ENCODE data around the gene PER3.

GRCh38 chr1:7888248-7889081 is 104.4 kb downstream of the PER3 start:
- TF ChIP-seq, protein P1, sequence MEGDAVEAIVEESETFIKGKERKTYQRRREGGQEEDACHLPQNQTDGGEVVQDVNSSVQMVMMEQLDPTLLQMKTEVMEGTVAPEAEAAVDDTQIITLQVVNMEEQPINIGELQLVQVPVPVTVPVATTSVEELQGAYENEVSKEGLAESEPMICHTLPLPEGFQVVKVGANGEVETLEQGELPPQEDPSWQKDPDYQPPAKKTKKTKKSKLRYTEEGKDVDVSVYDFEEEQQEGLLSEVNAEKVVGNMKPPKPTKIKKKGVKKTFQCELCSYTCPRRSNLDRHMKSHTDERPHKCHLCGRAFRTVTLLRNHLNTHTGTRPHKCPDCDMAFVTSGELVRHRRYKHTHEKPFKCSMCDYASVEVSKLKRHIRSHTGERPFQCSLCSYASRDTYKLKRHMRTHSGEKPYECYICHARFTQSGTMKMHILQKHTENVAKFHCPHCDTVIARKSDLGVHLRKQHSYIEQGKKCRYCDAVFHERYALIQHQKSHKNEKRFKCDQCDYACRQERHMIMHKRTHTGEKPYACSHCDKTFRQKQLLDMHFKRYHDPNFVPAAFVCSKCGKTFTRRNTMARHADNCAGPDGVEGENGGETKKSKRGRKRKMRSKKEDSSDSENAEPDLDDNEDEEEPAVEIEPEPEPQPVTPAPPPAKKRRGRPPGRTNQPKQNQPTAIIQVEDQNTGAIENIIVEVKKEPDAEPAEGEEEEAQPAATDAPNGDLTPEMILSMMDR (IDR thresholded peaks at IDR 0.05; ENCODE audit: low read depth, low read length, missing input control) = no peak
- TF ChIP-seq RXRA (IDR thresholded peaks at IDR 0.05) (no peak), FOXA1 (IDR thresholded peaks at IDR 0.05) (no peak), REST (IDR thresholded peaks at IDR 0.05) (no peak), EGR1 (IDR thresholded peaks at IDR 0.05; ENCODE audit: low read depth in 2 of 2) (no peak), TAF1 (conservative IDR thresholded peaks at IDR 0.05) (no peak), JUND (IDR thresholded peaks at IDR 0.05) (no peak)
- TF ChIP-seq, protein P2, sequence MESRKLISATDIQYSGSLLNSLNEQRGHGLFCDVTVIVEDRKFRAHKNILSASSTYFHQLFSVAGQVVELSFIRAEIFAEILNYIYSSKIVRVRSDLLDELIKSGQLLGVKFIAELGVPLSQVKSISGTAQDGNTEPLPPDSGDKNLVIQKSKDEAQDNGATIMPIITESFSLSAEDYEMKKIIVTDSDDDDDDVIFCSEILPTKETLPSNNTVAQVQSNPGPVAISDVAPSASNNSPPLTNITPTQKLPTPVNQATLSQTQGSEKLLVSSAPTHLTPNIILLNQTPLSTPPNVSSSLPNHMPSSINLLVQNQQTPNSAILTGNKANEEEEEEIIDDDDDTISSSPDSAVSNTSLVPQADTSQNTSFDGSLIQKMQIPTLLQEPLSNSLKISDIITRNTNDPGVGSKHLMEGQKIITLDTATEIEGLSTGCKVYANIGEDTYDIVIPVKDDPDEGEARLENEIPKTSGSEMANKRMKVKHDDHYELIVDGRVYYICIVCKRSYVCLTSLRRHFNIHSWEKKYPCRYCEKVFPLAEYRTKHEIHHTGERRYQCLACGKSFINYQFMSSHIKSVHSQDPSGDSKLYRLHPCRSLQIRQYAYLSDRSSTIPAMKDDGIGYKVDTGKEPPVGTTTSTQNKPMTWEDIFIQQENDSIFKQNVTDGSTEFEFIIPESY (IDR thresholded peaks at IDR 0.05) = no peak
- TF ChIP-seq, protein P3, sequence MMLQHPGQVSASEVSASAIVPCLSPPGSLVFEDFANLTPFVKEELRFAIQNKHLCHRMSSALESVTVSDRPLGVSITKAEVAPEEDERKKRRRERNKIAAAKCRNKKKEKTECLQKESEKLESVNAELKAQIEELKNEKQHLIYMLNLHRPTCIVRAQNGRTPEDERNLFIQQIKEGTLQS (IDR thresholded peaks at IDR 0.05) = no peak
